GM21447 (cell line): Measurements from ENCODE around the gene C11orf21.
"Not testable (repeated sequence)": the region's sequence is repeated elsewhere in the genome, so short reads cannot be mapped to it uniquely, and the experiment has no call there.

ENCODE experiments used
- ATAC-seq: cut with Tn5 transposase; IDR thresholded peaks from one replicate; pipeline ENCODE4 v1.9.1; 2021; ENCODE audit not compliant: unreplicated experiment

C11orf21 gene

GRCh38 chr11:2301631-2302305, at the start of gene C11orf21, which contains the start of gene TSPAN32:
TSS of gene C11orf21 (minus strand) at chr11:2301918. CDS start at chr11:2301808, 110 bp downstream.
TSS of gene TSPAN32 (plus strand) at chr11:2302013. CDS start at chr11:2302150, 137 bp downstream.
- ATAC-seq, result peak; percentile 58

GRCh38 chr11:2348986-2349385, 47.3 kb upstream of the C11orf21 start:
- no peak for ATAC-seq

GRCh38 chr11:2347308-2347830, 45.7 kb upstream of the C11orf21 start:
- ATAC-seq, result no peak

- ATAC-seq, result no peak
Observed at GRCh38 chr11:2346586-2347307, 45.0 kb upstream of the C11orf21 start.

- no peak for ATAC-seq
Observed at GRCh38 chr11:2346014-2346413, 44.3 kb upstream of the C11orf21 start.

- no peak for ATAC-seq
Observed at GRCh38 chr11:2345050-2345449, 43.3 kb upstream of the C11orf21 start.

GRCh38 chr11:2343502-2343901, 41.8 kb upstream of the C11orf21 start:
- no peak for ATAC-seq

GRCh38 chr11:2342981-2343380, 41.3 kb upstream of the C11orf21 start:
- ATAC-seq, result no peak

- no peak for ATAC-seq
Observed at GRCh38 chr11:2342557-2342956, 40.8 kb upstream of the C11orf21 start.

GRCh38 chr11:2338760-2339159, 37.0 kb upstream of the C11orf21 start:
- ATAC-seq, result not testable (repeated sequence)

GRCh38 chr11:2335286-2335685, 33.6 kb upstream of the C11orf21 start:
- ATAC-seq, result not testable (repeated sequence)

GRCh38 chr11:2333486-2334205, 31.9 kb upstream of the C11orf21 start:
- not testable (repeated sequence) for ATAC-seq

GRCh38 chr11:2332569-2332968, 30.9 kb upstream of the C11orf21 start:
- not testable (repeated sequence) for ATAC-seq

GRCh38 chr11:2331404-2331803, 29.7 kb upstream of the C11orf21 start:
- no peak for ATAC-seq

GRCh38 chr11:2330696-2331095, 29.0 kb upstream of the C11orf21 start:
- no peak for ATAC-seq

GRCh38 chr11:2329551-2329950, 27.8 kb upstream of the C11orf21 start:
- ATAC-seq, result no peak

GRCh38 chr11:2328656-2329354, 27.1 kb upstream of the C11orf21 start:
- ATAC-seq, result no peak

GRCh38 chr11:2328021-2328420, 26.3 kb upstream of the C11orf21 start:
- ATAC-seq, result no peak

GRCh38 chr11:2327032-2327431, 25.3 kb upstream of the C11orf21 start:
- no peak for ATAC-seq

GRCh38 chr11:2325719-2326118, 24.0 kb upstream of the C11orf21 start:
- ATAC-seq, result no peak

GRCh38 chr11:2325123-2325522, 23.4 kb upstream of the C11orf21 start:
- ATAC-seq, result no peak
